DMS53 (cell line): ENCODE measurements around the gene NDUFAF2.
A peak's percentile ranks its signal among the peaks of the same experiment; 100 is the strongest.
"Not testable (repeated sequence)": the region's sequence is repeated elsewhere in the genome, so short reads cannot be mapped to it uniquely, and the experiment has no call there.

Experiments
- DNase-seq: peaks from one replicate; lab custom pipeline; 2025; lab: John Stamatoyannopoulos, UW

Gene NDUFAF2

DNA sequence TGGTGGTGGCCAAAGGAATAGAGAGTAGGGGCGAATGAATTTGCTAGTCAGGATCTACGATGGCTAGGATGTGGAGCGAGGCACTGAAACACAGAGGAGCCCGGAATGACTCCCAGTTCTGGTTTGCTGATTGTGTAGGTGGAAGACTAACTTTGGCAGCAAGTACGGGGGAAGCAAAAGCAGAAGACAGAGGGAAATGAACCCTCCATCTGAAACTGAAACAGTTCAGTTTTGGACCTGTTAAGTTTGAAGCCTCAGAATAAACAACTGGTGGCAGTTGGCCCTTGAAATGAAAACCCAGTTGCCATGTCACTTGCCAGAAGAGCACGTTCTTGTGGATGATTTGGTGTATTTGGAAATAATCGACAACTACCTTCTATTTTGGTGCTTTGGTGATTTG is 232.7 kb downstream of the NDUFAF2 start:
- DNase-seq = no peak

- DNase-seq = no peak
These were observed 233.7 kb downstream of the NDUFAF2 start for GRCh38 chr5:61178702-61179101.

- DNase-seq = no peak
These were observed 235.9 kb downstream of the NDUFAF2 start for GRCh38 chr5:61180886-61181285.

- DNase-seq = peak; percentile 67
These were observed 237.4 kb downstream of the NDUFAF2 start for GRCh38 chr5:61182449-61182848.

DNA sequence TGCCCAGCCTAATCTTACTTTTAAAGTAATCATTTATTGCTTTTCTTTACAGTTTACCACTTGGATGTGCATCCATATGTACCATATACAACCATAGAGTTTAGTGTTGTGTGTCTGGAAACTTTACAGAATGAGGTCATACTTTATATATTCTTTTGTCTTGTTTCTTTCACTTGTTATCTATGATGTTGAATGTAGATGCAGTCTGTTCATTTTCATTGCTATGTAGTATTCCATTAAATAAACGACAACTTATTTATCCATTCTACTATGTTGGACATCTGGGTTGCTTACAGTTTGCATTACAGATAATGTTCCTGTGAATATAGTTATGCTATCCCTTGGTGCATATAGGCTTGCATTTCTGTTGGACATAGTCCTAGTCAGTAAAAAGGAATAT is 238.5 kb downstream of the NDUFAF2 start:
- no peak for DNase-seq

- DNase-seq = peak; percentile 27
These were observed 239.7 kb downstream of the NDUFAF2 start for GRCh38 chr5:61184708-61185107.

DNA sequence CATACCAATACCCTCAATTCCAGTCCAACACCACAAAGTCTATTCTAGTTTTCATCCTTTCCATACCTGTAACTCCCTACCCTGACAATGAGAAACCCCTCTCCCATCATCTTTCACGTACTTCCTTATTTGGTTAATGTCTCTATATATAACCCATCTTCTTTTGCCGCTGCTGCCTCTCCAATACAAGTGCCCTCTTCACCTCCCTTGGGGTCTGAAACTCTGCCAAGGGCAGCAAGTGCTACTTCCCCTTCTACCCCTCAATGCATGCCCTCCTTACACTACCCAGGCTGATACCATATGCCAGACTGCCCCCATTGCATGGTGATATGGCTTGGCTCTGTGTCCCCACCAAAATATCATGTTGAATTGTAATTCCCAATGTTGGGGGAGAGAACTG is 241.6 kb downstream of the NDUFAF2 start:
- no peak for DNase-seq

GRCh38 chr5:61187352-61187751 is 242.3 kb downstream of the NDUFAF2 start:
- not testable (repeated sequence) for DNase-seq

- not testable (repeated sequence) for DNase-seq
These were observed 242.8 kb downstream of the NDUFAF2 start for GRCh38 chr5:61187826-61188225.

GRCh38 chr5:61198606-61199005 is 253.6 kb downstream of the NDUFAF2 start:
- DNase-seq = no peak

- no peak for DNase-seq
These were observed 255.7 kb downstream of the NDUFAF2 start for GRCh38 chr5:61200582-61201155.

DNA sequence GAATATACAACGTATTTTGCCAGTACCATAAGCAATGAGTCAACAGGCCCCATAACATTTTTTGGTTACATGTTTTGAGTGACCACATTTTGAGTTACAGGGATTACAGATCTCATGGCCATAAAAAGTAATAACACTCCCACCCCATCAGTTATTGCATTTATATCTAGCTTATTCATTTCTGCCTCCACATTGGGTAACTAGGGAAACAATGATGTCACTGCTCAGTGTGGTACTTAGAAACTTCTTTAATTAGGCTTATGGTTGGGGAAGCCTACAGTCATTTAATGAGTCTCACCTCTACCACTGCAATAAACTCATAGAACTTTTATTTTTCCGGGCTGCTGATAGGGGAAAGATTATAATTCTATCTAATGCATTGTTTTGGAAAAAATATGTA is 257.2 kb downstream of the NDUFAF2 start:
- no peak for DNase-seq
